ENCODE data around the gene LZTS3. TPM values are rescaled to one million over a fixed set of nuclear protein-coding genes. Genes with fewer than 3 reads are reported as not detected.
A peak's percentile ranks its signal among the peaks of the same experiment; 100 is the strongest.
"Not testable (repeated sequence)": the region's sequence is repeated elsewhere in the genome, so short reads cannot be mapped to it uniquely, and the experiment has no call there.

The LZTS3 gene
- polyA plus RNA-seq, 1 donor (not counting 4 experiments of a cell fraction or from before 2014, with no cell fraction given), result 2.5 TPM

DNA sequence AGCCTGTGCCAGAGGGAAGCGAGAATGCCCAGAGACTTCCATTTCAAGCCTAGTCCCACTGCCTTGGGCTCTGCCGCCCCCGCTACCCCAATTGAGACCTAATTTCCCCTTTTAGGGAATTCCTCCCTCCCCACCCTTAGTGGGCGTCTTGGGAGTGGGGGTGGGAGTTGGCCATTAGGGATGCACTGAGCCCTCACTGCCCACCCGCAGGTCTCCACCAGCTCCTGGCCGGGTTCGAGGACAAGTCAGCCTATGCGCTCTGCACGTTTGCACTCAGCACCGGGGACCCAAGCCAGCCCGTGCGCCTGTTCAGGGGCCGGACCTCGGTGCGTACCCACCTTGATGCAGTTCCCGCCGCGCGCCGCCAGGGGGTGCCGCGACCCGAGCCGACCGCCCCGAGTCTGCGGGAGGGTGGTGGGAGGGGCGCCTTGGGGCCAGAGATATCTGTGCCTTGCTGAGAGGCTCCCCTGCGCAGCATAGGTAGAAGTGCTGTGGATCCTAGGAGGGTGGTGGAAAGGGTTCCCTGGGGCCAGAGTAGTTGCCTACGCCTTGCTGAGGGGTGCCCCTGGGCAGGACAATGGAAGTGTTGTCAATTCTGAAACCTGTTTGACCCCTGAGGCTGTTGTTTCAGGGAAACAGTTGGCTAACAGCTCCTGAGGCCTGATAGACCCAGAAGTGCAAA is 45.1 kb upstream of the LZTS3 start:
- no peaks in the 10 kb centered on the region for H3K79me2 ChIP-seq (ENCODE audit: control insufficient read depth, insufficient read depth, low read length)
- H3K4me1 ChIP-seq (ENCODE audit: control insufficient read depth, extremely low read depth, insufficient read depth, low read length), result peaks cover 7% of the 10 kb centered on the region
- DNase-seq (ENCODE audit: low read depth, low spot score), result no peak
- H3K27ac ChIP-seq (ENCODE audit: control insufficient read depth, insufficient read depth, low read length), result no peak overlapping the region
- H3K9me1 ChIP-seq (ENCODE audit: control insufficient read depth, extremely low read depth, insufficient read depth, low read length), result no peaks in the 10 kb centered on the region
- no peak overlapping the region for H3K9ac ChIP-seq (ENCODE audit: control insufficient read depth, extremely low read depth, insufficient read depth, low read length)
- dilution Hi-C loops (cut with MboI; ENCODE audit: extremely low pct_ligation_motif_present, low sequenced_read_pairs), result no loop called here
- H3K4me2 ChIP-seq (ENCODE audit: control insufficient read depth, extremely low read depth, insufficient read depth, low read depth, low read length), result no peak overlapping the region
- H3K36me3 ChIP-seq (ENCODE audit: control insufficient read depth in 2 of 2, extremely low read depth in 1 of 2, insufficient read depth in 2 of 2, low read length in 2 of 2), result peaks cover 17 to 29% of the 10 kb centered on the region in 2 experiments
- H3K27me3 ChIP-seq (ENCODE audit: control insufficient read depth, extremely low read depth, insufficient read depth, low read length), result no peaks in the 10 kb centered on the region
- H2AFZ ChIP-seq (ENCODE audit: control insufficient read depth, low read length), result no peak overlapping the region
- H3K9me3 ChIP-seq (ENCODE audit: control insufficient read depth, low read depth, low read length), result no peaks in the 10 kb centered on the region
- H4K20me1 ChIP-seq (ENCODE audit: control insufficient read depth, extremely low read depth, insufficient read depth, low read length), result no peaks in the 10 kb centered on the region
- no peak for FAIRE-seq
- H3K4me3 ChIP-seq (ENCODE audit: control insufficient read depth in 2 of 3, extremely low read depth in 1 of 3, insufficient read depth in 2 of 3, low read depth in 1 of 3, low read length in 3 of 3), result no peak overlapping the region
- TF ChIP-seq, protein P1, sequence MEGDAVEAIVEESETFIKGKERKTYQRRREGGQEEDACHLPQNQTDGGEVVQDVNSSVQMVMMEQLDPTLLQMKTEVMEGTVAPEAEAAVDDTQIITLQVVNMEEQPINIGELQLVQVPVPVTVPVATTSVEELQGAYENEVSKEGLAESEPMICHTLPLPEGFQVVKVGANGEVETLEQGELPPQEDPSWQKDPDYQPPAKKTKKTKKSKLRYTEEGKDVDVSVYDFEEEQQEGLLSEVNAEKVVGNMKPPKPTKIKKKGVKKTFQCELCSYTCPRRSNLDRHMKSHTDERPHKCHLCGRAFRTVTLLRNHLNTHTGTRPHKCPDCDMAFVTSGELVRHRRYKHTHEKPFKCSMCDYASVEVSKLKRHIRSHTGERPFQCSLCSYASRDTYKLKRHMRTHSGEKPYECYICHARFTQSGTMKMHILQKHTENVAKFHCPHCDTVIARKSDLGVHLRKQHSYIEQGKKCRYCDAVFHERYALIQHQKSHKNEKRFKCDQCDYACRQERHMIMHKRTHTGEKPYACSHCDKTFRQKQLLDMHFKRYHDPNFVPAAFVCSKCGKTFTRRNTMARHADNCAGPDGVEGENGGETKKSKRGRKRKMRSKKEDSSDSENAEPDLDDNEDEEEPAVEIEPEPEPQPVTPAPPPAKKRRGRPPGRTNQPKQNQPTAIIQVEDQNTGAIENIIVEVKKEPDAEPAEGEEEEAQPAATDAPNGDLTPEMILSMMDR (optimal IDR thresholded peaks at IDR 0.05 in 1 of 3, IDR thresholded peaks at IDR 0.05 in 1 of 3, conservative IDR thresholded peaks at IDR 0.05 in 1 of 3; ENCODE audit: extremely low read depth in 1 of 3, insufficient read depth in 2 of 3, low read length in 3 of 3), result peak; percentile 81 to 92 (median 88)
- no peak for TF ChIP-seq EZH2 (IDR thresholded peaks at IDR 0.05; ENCODE audit: low read length)

DNA sequence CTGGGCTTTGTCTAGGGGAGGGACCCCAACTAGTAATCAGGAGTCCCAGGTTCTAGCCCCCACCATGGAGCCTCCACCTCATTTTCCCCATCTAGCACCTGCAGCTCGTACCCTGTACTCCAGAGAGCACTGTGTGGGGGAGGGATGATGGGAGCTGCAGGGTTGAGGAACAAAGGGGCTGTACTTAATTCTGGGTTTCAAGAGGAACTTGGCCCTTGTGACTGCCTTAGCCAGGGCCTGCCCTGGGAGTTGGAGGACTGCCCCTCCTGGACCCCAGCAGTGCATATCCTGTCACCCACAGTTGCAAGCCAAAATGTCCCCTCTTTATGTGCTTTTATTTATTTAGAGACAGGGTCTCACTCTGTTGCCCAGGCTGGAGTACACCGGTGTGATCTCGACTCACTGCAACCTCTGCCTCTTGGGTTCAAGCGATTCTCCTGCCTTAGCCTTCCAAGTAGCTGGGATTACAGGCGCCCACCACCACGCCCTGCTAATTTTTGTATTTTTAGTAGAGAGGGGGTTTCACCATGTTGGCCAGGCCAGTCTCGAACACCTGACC is 42.1 kb upstream of the LZTS3 start:
- H3K4me3 ChIP-seq (ENCODE audit: control insufficient read depth in 2 of 3, extremely low read depth in 1 of 3, insufficient read depth in 2 of 3, low read depth in 1 of 3, low read length in 3 of 3); H4K20me1 ChIP-seq (ENCODE audit: control insufficient read depth, extremely low read depth, insufficient read depth, low read length); H3K9ac ChIP-seq (ENCODE audit: control insufficient read depth, extremely low read depth, insufficient read depth, low read length); H2AFZ ChIP-seq (ENCODE audit: control insufficient read depth, low read length); dilution Hi-C loops (cut with MboI; ENCODE audit: extremely low pct_ligation_motif_present, low sequenced_read_pairs); FAIRE-seq; H3K27me3 ChIP-seq (ENCODE audit: control insufficient read depth, extremely low read depth, insufficient read depth, low read length); H3K4me1 ChIP-seq (ENCODE audit: control insufficient read depth, extremely low read depth, insufficient read depth, low read length); H3K9me3 ChIP-seq (ENCODE audit: control insufficient read depth, low read depth, low read length); H3K9me1 ChIP-seq (ENCODE audit: control insufficient read depth, extremely low read depth, insufficient read depth, low read length); DNase-seq (ENCODE audit: low read depth, low spot score); H3K27ac ChIP-seq (ENCODE audit: control insufficient read depth, insufficient read depth, low read length); H3K4me2 ChIP-seq (ENCODE audit: control insufficient read depth, extremely low read depth, insufficient read depth, low read depth, low read length): not testable (repeated sequence)
- peaks cover 19 to 22% of the 10 kb centered on the region in 2 experiments for H3K36me3 ChIP-seq (ENCODE audit: control insufficient read depth in 2 of 2, extremely low read depth in 1 of 2, insufficient read depth in 2 of 2, low read length in 2 of 2)
- H3K79me2 ChIP-seq (ENCODE audit: control insufficient read depth, insufficient read depth, low read length), result peaks cover 23% of the 10 kb centered on the region

Data from keratinocyte (primary cell).